SHP77 (cell line): ENCODE measurements around the gene STYXL1.
"Not testable (repeated sequence)": the region's sequence is repeated elsewhere in the genome, so short reads cannot be mapped to it uniquely, and the experiment has no call there.

Experiments
- DNase-seq, 2 experiments: peaks; one replicate each; lab custom pipeline; 2025; lab: John Stamatoyannopoulos, UW

The STYXL1 gene

GRCh38 chr7:76029682-76030081 is 18.1 kb downstream of the STYXL1 start:
- not testable (repeated sequence) for DNase-seq

GRCh38 chr7:76023002-76023401 is 24.8 kb downstream of the STYXL1 start:
- DNase-seq: no peak

- no peak for DNase-seq
Measured at GRCh38 chr7:76022026-76022780, 25.6 kb downstream of the STYXL1 start.

- peak; percentile 43 to 56 for DNase-seq
Measured at GRCh38 chr7:76020031-76020714, 27.6 kb downstream of the STYXL1 start.

- not testable (repeated sequence) for DNase-seq
Measured at GRCh38 chr7:76018520-76018919, 29.3 kb downstream of the STYXL1 start.

GRCh38 chr7:76016191-76016947 is 31.4 kb downstream of the STYXL1 start:
- DNase-seq: no peak

GRCh38 chr7:76011442-76011861 is 36.3 kb downstream of the STYXL1 start:
- no peak for DNase-seq

- DNase-seq: no peak
Measured at GRCh38 chr7:76009672-76010600, 37.9 kb downstream of the STYXL1 start.

GRCh38 chr7:76008156-76008687 is 39.6 kb downstream of the STYXL1 start:
- DNase-seq: no peak

- not testable (repeated sequence) for DNase-seq
Measured at GRCh38 chr7:76005004-76005403, 42.8 kb downstream of the STYXL1 start.

GRCh38 chr7:76003351-76003750 is 44.4 kb downstream of the STYXL1 start:
- no peak for DNase-seq

GRCh38 chr7:76002822-76003221 is 45.0 kb downstream of the STYXL1 start:
- no peak for DNase-seq

GRCh38 chr7:76002139-76002538 is 45.7 kb downstream of the STYXL1 start:
- no peak for DNase-seq

- no peak for DNase-seq
Measured at GRCh38 chr7:76000566-76000965, 47.2 kb downstream of the STYXL1 start.

GRCh38 chr7:75998038-75998437 is 49.8 kb downstream of the STYXL1 start:
- no peak for DNase-seq

- no peak for DNase-seq
Measured at GRCh38 chr7:75996476-75996875, 51.3 kb downstream of the STYXL1 start.

GRCh38 chr7:75995996-75996395 is 51.8 kb downstream of the STYXL1 start:
- no peak for DNase-seq

- no peak for DNase-seq
Measured at GRCh38 chr7:75995052-75995471, 52.7 kb downstream of the STYXL1 start.

- DNase-seq: peak; percentile 79 to 82
Measured at GRCh38 chr7:75994388-75995051, 53.3 kb downstream of the STYXL1 start, which contains the start of gene TMEM120A. Gene TMEM120A, minus strand, starts transcription at chr7:75994595. Its CDS starts 25 bp downstream, at chr7:75994570.

- DNase-seq: peak; percentile 9 to 48
Measured at GRCh38 chr7:75993689-75994387, 54.0 kb downstream of the STYXL1 start.
